Astrocyte of the spinal cord (primary cell): ENCODE results near the gene RAPSN.

Experiments used
- DNase-seq: peaks from one replicate; pipeline ENCODE4 v3.0.0; 2011; ENCODE audit warnings: low read depth, low spot score
- H3K4me3 ChIP-seq: 2 replicates; pipeline ENCODE4 v1.5.1; 2011; ENCODE audit warnings: low read depth, mild to moderate bottlenecking, low read length, moderate library complexity
- in situ Hi-C: cut with HindIII; loops from 2 replicates; pipeline ENCODE4 v1.10.0; 2017; ENCODE audit warnings: low sequenced_read_pairs
- TF ChIP-seq, protein P1 (sequence below): IDR thresholded peaks from 2 replicates; pipeline ENCODE4 v1.5.1; 2012; ENCODE audit warnings: low read depth, mild to moderate bottlenecking, low read length, inconsistent platforms

RAPSN gene

DNA sequence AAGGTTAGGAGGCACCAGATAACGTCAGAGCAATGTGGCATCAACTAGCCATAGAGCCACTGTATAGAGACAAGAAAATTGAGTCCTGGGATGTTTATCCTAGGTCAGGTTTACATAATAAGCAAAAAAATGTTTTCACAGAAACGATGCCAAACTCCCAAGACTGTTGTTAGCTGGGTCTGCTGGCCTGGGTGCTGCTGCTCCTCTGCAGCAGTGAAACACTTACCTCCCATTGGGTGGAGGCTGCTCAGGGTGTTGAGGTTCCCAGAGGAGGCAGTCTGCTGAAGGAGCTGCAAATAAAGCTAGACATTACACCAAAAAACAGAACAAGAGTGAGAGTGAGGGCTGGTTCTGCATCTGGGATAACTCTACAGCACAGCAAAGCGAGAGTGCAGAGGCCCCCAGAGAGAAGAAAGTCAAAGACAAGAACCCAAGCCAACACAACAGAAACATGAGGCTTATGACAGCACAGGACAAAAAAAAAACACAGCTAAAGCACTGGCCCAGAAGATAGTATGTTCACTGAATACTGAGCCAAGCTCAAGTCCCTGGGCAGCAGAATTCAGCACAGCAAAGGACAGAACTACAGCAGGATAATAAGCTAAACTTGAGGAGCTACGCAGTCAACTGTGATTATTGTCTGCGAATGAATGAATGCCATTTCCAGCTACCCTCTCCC, 29.9 kb upstream of the RAPSN start:
- in situ Hi-C loops: no loop called here
- DNase-seq: no peak
- H3K4me3 ChIP-seq: no peak overlapping the region
- TF ChIP-seq, protein P1, sequence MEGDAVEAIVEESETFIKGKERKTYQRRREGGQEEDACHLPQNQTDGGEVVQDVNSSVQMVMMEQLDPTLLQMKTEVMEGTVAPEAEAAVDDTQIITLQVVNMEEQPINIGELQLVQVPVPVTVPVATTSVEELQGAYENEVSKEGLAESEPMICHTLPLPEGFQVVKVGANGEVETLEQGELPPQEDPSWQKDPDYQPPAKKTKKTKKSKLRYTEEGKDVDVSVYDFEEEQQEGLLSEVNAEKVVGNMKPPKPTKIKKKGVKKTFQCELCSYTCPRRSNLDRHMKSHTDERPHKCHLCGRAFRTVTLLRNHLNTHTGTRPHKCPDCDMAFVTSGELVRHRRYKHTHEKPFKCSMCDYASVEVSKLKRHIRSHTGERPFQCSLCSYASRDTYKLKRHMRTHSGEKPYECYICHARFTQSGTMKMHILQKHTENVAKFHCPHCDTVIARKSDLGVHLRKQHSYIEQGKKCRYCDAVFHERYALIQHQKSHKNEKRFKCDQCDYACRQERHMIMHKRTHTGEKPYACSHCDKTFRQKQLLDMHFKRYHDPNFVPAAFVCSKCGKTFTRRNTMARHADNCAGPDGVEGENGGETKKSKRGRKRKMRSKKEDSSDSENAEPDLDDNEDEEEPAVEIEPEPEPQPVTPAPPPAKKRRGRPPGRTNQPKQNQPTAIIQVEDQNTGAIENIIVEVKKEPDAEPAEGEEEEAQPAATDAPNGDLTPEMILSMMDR: no peak

DNA sequence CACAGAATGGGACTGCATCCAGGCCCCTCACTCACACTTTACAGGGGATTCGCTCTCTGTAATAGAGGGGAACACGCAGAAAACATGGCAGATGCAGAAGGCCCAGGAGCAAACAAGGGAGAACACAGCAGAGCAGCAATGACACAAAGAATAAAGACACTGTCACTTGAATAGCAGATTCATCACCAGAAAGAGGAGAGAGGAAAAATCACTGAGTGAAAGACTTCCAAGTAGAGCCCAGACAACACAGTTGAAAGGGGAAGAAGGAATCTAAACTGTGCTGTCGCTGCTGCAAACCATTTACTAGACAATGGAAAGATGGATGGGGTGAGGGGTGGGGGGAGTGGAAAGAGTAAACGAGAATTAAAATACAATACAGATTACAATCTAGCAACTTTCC, 28.8 kb upstream of the RAPSN start:
- no peak overlapping the region for H3K4me3 ChIP-seq
- DNase-seq: no peak
- TF ChIP-seq, protein P1: no peak
- in situ Hi-C loops: no loop called here

DNA sequence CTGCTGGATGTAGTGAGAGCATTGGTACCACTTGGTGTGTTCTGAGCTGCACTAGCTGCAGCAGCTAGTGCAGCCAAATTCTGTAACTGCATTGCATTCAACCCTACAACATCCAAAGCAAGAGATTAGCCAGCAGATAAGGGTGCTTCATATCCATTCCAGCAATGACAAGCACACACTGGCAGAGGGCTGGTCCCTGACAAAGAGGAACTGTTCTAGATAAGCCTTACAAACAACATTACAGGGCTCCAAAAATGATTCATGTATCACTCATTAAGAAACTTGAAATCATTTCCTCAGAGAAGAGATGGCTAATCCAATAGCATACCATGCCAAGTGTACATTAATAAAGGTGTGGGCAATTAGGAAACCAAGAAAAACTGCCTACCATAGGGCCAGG, 28.4 kb upstream of the RAPSN start:
- no peak for DNase-seq
- no peak overlapping the region for H3K4me3 ChIP-seq
- TF ChIP-seq, protein P1: no peak
- in situ Hi-C loops: no loop called here

DNA sequence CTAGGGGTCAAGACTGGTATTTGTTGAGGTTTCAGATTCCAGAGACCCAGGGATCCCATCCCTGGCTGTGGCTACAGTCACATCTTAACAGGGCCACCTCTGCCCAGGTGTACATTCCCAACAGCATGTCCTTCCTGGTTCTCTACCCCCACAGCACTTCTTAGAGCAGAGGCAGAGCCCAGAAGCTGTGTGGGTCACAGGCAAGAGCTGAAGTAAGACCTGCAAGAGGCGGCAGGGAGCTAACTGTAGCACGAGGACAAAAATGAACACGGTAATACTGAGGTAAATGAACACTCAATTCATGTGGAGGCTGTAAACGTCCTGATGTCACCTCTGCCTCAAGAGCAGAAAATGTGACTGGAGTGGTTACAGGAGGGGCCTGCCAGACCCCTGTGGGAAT, 21.7 kb upstream of the RAPSN start:
- DNase-seq: no peak
- no peak overlapping the region for H3K4me3 ChIP-seq
- in situ Hi-C loops: no loop called here
- TF ChIP-seq, protein P1: no peak

DNA sequence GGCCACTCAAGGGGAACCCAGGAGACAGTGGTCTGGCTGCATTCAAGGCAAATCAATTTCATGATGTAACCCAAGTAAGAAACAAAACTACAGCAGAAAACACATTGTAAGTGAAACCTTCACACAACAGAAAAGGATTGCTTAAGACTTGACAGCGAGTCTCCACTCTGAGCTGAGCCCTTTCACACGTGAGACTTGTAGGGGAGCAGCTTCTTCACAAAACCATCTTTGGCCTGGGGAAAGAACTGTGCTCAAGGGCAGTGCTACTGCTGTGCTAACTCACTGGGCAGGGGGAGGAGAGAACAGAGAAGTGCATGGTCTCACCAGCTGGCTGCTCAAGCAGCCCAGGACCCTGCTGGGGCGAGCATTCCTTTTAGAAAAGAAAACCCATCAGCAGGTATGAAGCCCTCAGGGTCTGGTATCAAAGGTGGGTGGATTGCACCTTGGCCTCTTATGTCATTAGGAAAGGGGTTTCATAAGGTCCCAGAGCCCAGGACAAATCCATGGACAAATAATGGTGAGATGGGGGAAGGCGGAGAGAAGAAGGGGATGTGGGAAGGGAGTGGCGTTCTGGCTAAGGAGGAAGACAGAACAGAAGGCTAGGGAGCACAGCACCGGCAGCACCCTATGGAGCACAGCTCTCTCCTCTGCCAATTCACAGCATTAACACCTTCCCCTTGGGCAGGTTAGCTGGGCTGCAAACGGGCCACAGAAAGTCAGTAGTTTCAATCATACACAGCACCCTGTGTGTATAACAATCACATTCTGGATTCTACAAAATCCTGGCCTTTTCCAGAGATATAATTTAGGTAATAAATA, 20.6 kb upstream of the RAPSN start:
- TF ChIP-seq, protein P1: no peak

DNA sequence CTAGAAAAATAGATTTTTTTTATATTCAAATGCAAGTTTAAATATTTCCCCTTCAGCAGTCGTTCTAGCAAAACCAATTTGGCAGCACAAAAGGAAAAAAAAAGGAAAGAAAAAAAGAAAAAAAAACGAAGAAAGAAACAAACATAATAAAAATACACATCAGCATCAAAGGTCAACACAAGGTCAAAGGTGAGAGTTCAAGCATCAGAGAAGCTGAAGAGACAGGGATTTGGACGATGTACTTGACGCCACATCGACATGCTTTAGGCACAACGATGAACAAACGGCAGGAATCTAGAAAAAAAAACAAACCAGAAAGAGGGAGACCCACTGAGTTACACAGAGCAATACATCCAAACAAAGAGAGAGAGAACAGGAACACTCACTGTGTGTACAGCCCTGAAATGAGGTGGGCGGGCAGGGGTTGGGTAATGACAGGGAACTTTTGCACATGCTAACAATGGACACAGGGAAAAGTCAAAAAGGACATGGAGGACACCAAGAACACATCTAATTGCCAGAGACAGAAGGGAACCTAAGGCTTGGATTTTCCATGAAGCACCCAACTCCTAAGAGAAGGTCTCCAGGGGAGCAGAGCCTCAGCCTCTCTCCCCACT, 19.8 kb upstream of the RAPSN start:
- TF ChIP-seq, protein P1: no peak
- in situ Hi-C loops: no loop called here
- no peak overlapping the region for H3K4me3 ChIP-seq
- peak; percentile 47 for DNase-seq

More for the DNA sequence above, 20.6 kb upstream of the RAPSN start:
- in situ Hi-C loops: no loop called here
- H3K4me3 ChIP-seq: no peak overlapping the region
- peak; percentile 30 for DNase-seq
